HG03045 (cell line): ENCODE results near the gene AASDHPPT.
"Not testable (repeated sequence)": the region's sequence is repeated elsewhere in the genome, so short reads cannot be mapped to it uniquely, and the experiment has no call there.

Experiments used
- ATAC-seq: cut with Tn5 transposase; IDR thresholded peaks from one replicate; pipeline ENCODE4 v1.9.1; 2021; ENCODE audit warnings: mild to moderate bottlenecking, moderate library complexity; ENCODE audit not compliant: unreplicated experiment

The AASDHPPT gene, protein sequence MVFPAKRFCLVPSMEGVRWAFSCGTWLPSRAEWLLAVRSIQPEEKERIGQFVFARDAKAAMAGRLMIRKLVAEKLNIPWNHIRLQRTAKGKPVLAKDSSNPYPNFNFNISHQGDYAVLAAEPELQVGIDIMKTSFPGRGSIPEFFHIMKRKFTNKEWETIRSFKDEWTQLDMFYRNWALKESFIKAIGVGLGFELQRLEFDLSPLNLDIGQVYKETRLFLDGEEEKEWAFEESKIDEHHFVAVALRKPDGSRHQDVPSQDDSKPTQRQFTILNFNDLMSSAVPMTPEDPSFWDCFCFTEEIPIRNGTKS

DNA sequence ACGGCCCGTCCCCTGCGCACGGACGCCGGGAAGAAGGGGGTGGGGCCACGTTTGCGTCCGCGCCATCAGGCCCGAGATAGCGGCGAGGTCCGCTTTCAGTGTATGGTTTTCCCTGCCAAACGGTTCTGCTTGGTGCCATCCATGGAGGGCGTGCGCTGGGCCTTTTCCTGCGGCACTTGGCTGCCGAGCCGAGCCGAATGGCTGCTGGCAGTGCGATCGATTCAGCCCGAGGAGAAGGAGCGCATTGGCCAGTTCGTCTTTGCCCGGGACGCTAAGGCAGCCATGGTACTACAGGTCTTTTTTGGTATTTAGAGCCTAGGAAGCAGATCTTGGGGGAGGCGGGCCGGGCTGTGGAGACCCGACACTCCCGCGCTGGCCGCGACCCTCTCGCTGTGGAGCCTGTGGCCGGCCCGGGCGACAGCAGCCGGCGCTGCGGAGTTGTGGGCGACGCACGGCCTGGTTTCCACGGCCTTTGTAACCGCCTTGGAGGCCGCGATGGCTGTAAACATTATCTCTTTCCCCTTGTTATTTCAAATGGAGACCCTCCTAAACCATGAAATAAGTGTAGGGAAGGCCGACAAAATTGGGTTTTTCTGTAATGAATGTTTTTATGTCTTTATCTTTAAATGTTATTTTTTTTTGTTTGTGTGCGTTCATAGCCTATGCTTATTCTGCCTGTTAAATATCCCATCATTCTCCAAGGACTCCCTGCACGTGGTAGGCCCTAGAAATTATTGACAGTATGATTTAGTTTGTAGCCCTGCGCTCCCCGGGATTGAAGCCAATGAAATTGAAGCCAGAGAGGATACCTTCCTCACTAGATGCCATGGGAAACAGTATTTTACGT is at the start of gene AASDHPPT:
AASDHPPT (plus strand) TSS at position 54 of the 847 bp plus-strand sequence; CDS start at position 103, 49 bp downstream.
- peak; percentile 23 for ATAC-seq

DNA sequence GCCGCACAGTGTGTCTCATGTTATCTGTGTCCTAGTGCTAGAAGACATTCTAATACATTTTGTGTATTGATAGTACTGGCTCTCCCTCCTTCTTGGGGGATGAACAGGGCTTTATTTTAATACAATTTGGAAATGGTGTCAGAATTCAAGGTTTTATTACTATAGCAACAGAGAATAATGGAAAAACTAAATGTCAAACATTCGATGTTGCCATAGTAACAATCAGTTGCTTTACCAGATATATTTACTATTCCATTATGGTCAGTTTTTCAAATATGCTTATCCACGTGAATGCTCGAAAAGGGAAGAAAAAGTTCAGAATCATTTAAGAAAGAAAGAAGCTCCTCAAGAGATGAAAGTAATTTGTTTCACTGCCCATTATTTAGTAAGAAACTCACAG is 46.9 kb upstream of the AASDHPPT start:
- no peak for ATAC-seq

DNA sequence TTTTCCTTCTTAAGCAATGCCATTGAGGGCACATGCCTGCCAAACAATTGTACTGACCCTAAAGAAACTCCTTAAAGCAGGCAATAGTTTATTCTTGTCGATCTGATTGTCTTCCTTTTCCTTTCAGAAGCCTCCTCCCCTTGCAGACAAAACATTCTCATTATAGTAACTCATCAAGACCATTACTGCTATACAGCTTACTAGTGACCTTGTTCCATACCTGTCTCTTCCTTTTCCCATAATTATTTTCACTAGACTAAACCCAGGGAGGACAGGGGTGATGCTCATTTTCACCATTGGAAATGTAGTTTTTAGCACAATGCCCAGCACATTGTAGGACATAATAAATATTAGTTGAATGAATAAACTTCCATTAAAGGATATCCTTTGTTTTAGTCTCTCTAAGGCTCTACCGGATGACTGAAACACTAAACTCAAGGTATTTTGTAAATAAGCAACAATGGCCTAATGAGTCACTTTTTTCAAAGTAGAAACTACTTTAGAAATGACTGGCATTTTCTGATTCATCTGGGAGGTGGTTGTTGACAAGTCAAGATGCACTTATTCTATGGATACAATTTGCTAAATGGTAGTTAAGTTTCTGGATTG is 46.2 kb upstream of the AASDHPPT start:
- ATAC-seq, result no peak

DNA sequence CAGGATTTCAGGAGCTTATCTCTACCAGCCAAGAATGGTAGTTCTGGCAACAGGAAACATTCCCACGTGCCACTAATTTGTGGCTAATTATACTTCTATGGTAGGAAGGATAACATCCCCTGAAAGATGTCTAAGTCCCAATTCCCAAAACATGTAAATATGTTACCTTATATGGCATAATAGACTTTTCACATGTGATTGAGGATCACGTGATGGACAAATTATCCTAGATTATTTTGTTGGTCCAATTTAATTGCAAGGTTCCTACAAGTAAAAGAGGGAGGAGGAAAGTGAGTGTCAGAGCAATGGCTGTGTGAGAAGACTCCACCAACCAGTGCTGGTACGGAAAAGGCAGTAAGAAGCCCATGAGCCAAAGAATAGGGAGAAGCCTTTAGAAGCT is 45.5 kb upstream of the AASDHPPT start:
- ATAC-seq, result no peak

DNA sequence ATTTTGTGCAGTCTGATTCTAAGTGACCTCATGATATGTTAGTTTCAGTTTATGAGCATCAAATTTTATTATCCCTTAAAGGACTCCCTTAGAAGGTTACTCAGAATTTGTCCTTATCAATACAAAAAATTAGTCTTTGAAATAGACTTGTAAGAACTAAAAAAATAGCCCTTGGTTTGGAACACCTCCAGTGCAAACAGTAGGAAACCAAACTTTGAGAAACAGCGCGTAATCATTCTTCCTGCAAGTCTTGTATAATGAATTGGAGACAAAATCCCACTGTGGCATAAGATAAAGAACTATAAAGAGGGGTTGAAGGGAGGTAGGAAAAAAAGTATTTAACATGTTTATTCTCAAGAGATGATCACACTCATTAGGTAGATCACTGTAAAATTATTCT is 44.6 kb upstream of the AASDHPPT start:
- ATAC-seq, result no peak

DNA sequence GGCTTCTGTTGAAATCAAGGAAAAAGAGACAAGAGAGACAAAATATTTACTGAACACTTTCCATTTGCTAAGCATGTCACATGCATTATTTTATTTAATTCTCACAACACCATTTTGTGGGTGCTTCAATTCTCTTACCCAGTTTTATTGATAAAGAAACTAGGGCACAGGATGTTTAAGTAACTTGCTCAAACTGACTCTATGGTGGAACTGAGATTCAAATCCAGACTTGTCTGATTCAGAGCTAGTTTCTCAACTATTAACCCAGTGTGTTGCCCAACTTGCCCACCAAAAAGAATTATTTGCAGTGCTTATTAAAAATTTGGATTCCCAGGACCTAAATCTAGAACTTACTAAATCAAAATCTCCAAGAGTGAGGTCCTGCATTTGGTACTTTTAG is 33.9 kb upstream of the AASDHPPT start:
- no peak for ATAC-seq

DNA sequence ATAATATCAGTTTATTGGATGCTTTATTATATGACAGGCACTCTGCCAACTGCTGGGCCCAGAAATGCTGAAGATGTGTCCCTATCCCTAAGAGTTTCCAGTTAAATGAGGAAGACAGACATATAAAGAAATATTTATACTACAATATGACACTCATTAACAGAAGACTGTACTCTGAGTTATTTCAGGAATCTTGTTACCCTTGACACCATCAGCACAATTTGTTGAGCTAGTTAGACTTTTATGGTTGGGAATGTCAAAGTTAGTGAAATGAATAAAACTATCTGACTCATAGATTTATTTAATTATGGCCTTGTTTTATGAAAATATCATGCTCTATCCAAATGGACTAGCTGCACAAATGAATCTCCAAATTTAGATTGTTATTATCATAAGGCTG is 29.8 kb upstream of the AASDHPPT start:
- ATAC-seq, result no peak

DNA sequence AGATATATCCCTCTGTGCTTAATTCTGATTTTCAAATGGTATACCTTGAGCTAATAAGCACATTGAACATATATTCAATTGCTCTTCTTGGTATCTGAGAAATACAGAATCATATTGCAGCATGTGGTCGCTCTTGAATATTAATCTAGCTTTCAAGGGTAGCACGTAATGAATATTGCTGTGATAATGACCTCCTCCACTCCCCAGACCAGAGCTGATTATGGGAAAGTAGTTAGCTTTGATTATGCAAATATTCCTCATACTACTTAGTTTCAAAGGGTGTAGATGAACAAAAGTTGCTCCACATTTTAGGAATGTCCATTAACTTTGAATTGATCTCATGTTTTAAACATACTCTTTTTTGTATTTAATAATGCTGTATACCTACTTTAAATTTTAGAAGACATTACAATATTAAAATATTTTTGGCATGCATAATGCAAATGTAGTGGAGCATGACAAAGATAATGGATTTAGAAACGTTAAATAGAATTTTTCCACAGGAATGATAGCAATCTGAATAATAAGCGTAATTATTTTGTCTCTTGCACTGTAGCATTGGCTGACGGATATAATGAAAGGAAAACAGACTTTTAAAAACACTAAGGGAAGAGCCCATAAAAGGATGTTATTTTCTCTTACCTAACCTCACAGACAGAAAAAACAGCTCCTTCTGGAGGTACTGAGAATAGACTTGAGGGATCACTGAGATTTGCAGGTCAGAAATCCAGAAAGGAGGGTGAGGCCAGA is 27.6 kb upstream of the AASDHPPT start:
- no peak for ATAC-seq

DNA sequence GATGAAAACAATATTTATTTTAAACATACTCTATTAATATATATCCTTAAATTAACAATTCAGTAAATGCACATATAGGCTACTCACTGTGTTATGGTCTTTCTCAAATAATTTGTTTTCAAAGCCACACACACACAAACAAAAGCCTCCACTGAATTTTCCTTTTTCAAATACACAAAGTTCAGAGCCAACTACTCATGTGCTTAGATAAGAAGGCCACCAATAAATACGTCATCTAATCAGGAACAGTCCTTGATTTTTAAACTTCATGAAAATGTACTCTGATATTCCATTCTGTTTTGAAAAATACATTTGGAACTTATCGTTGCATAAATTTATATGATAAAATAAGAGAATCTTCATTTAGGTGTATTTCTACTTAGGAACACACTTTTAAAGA is 26.4 kb upstream of the AASDHPPT start:
- ATAC-seq, result no peak

DNA sequence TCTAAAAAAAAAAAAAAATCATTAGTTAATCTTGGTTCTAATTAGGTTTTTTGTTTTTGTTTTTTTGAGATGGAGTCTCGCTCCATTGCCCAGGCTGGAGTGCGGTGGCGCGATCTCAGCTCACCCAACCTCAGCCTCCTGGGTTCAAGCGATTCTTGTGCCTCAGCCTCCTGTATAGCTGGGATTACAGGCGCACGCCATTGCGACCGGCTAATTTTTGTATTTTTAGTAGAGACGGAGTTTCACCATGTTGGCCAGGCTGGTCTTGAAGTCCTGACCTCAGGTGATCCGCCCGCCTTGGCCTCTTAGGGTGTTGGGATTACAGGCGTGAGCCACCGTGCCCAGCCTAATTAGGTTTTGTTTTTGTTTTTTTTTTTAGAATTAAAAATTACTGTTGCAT is 19.1 kb upstream of the AASDHPPT start:
- ATAC-seq, result not testable (repeated sequence)

DNA sequence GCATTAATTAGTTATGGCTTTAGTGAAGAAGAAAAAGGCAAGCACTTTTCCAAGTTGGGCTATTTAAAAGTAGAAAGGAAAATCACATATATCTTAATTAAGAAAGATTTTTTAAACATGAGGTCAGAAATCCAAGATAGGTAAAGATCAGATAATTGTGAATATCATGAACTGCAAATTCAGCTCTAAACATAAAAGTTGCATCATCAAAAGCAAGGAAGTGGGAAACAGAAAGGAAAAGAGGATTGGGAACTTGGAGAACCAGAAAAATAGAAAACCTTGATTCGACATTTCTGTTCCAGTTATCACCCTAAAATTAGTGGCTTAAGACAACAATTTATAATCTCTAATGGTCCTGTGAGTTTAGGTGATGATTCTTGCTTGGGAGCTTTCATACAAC is 17.8 kb upstream of the AASDHPPT start:
- ATAC-seq, result no peak

DNA sequence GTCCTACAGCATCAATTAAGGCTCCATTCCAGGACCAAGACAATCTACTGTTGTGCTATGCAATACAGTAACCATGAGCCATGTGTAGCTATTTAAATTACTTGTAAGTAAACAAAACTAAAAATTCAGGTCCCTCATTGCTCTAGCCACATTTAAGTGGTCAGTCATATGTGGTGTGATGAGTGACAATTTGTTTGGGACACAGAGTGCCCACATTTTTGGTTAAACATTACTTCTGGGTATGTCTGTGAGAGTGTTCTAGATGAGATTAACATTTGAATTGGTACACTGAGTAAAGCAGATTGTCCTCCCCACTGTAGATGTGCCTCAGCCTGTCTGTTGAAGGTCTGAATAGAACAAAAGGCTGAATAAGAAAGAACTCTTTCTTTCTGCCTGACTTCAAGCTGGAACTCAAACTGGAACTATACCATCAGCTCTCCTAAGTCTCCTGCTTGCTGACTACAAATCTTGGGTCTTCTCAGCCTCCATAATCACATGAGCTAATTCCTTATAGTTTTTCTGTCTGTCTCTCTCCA is 16.1 kb upstream of the AASDHPPT start:
- ATAC-seq, result no peak

DNA sequence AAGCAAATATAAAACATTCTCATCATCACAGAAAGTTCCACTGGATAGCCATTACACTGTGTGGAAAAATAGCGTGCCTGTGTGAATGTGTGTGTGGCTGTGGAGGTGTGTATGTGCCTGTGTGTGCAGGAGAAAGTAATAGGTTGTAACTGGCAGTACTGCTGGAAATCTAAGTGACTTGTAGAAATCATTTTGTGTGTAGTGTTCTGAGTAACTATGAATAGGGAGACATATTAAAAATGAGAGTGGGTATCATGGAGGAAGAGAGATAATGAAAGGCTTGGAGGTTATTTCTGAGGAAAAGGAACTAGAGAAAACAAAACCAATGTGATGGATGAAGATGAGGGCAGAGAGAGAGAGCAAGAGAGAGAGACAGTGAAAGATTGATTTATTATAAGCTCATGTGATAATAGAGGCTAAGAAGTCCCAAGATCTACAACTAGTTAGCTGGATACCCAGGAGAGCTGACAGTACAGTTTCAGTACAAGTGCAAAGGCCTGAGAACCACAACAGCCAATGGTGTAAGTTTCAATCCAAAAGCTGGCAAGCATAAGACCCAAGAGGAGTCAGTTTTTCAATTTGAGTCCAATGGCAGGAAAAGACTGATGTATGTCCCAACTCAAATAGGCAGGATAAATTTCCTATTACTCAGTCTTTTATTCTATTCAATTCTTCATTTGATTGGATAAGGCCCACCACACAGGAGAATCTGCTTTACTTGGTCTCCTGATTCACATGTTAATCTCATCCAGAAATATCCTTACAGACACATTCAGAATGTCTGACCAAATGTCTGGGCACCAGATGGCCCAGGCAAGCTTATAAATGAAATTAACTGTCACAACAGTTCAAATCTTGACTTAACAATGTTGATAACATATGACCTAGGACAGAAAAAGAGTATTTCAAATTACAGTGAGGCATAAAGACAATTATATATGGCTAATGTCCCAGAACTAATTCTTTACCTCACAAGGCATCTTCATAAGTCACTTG is 15.2 kb upstream of the AASDHPPT start:
- peak; percentile 49 for ATAC-seq

DNA sequence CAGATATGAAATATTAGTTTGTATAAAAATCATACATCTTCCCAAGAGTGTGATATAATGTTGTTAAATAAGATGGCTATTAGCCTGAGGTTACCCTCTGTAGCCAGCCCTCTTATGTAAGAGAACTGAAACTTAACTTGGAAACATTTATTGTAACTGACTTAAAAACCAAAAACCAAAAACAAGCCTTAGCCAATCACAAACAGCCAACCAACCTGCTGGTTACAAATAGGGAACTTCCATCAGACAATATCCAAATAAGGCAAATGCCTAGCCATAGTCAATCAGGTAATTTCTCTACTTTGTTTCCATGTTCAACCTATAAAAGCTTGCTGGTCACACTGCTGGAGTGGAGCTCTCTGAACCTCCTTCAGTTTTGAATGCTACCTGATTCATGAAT is 14.5 kb upstream of the AASDHPPT start:
- peak; percentile 46 for ATAC-seq

DNA sequence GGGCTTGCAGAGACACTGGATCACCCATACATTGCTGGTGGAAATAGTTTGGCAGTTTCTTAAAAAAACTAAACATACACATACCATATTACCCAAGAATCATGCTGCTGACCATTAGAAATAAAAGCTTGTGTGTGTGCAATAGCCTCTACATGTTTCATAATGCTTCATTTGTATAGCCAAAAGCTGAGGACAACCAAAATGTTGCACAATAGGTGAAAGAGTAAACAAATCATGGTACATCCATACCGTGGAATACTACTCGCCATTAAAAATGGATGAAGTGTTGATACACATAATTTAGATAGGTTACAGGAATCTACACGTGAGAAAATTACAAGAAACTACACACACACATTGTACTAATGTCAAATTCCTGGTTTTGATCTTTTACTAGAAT is 6.9 kb upstream of the AASDHPPT start:
- ATAC-seq, result no peak

DNA sequence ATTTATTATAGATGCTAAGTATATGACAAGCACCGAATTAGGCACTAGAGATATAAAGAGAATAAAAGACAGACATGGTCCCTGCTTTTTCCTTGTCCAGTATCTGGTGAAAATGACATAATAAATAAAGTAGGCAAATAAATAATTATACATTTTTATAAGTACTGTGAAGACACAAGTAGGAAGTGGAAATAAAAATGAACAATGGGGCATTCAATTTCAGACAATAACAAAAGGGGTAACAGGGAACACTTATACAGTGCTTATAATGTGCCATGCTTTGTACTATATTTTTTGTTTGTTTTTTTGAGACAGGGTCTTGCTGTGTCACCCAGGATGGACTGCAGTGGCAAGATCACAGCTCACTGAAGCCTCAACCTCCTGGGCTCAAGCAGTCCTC is 4.7 kb upstream of the AASDHPPT start:
- ATAC-seq, result no peak

DNA sequence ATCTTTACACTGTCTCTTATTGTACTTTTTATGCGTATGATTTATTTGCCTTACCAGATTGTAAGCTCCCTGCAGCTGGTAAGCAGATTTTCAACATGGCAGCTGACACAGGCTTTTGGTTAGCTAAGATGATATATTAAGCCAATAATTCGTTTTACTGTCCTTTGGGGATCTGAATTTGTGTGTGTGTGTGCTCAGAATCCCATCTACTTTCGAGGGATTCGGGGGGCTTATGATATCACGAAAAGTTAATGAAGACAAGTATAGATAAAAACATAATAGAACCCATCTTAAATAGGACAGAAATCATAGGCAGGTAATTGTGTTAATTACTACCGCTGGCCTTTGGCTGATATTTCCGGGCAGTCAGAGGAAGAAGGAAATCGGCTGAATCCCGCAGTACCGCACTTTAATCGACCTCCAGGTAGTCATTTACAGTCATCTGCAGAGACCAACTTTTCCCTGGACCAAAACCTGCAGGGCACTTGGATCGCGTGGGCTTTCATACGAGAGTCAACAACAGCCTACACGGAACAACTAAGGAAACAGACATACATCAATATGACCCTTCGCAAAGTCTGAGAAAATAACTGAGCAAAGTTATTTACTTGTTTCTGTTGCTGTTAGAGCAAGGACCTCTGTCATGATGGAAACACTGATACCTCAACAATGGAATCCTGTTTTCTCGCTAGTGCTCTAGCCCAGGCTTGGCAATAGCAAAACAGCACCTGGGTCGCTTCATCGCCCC is 1.1 kb upstream of the AASDHPPT start:
- ATAC-seq, result no peak

DNA sequence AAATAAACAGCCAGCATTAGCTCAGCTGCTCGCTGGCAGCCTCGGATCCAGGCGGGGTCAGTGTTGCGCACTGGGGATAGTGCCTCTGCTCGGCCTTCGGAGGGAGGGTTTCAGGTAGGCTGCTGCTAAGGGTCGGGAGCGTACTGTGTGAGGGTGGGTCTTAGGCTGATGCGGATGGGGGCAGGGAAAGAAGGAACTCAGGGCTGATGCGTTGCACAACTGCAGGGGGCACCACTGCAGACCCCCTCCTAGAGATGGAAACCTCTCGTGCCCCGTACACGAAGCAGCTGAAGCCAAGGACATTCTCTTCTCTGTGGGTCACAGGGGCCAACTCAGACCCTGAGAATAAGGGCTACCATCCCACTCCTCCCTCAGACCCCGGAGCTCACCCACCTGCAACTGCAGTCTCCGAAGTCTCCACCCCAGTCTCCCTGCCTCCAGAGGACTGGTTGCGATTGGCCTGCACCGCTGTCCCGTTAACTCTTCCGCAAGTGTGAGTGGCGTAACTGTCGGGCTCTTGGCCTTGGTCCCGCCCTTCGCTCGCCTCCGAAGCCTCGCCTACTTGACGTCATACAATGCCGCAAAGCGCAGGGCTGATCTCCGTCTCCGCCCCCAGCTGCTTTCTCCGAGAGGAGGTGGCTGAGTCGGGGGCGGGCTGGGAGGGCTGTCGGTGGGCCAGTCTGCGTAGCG is 398 bp upstream of the AASDHPPT start, which contains the start of gene KBTBD3:
KBTBD3 (minus strand) TSS at position 429 of the 690 bp plus-strand sequence. CDS start 18,250 bp downstream, outside the sequence.
- peak; percentile 98 for ATAC-seq
